H1 (cell line): ENCODE measurements around the gene COL5A2. TPM values are rescaled to one million over a fixed set of nuclear protein-coding genes. Genes with fewer than 3 reads are reported as not detected.

ENCODE experiments used
- CTCF ChIA-PET: fragments of 300-600 bp; sonication (Branson Sonifier 250); formaldehyde crosslinking; loops from one replicate; lab custom pipeline; 2021; ENCODE audit not compliant: partially characterized antibody; lab: Charles Lee
- POLR2A ChIA-PET: fragments of 300-600 bp; sonication (Branson Sonifier 250); formaldehyde crosslinking; loops from one replicate; lab custom pipeline; 2021; ENCODE audit warnings: inconsistent platforms; ENCODE audit not compliant: partially characterized antibody; lab: Charles Lee
- DNase-seq, 2 experiments: peaks; one replicate each; pipeline versions ENCODE4 v3.0.0 to v3.0.0-alpha.2; 2010 to 2022; ENCODE audit warnings: low spot score in 2 of 2, low read depth in 1 of 2, mixed read lengths in 1 of 2
- FAIRE-seq: peaks from 2 replicates; lab custom pipeline; 2011; peaks lifted over from hg19 to GRCh38; lab: Jason Lieb, UNC
- H2AFZ ChIP-seq: 2 replicates; pipeline ENCODE4 v1.8.1; 2012; ENCODE audit warnings: low read length, inconsistent platforms
- H2AK5ac ChIP-seq: 2 replicates; pipeline ENCODE4 v1.6.1; 2013; ENCODE audit warnings: low read depth, low read length
- H2BK120ac ChIP-seq: replicated peaks from 2 replicates; pipeline ENCODE3; 2013; ENCODE audit warnings: low read depth, low read length, inconsistent platforms
- H2BK12ac ChIP-seq: 2 replicates; pipeline ENCODE4 v1.6.1; 2013; ENCODE audit warnings: low read depth, low read length
- H2BK15ac ChIP-seq: 2 replicates; pipeline ENCODE4 v1.6.1; 2013; ENCODE audit warnings: low read length
- H2BK20ac ChIP-seq: 2 replicates; pipeline ENCODE4 v1.6.1; 2013; ENCODE audit warnings: low read length
- H2BK5ac ChIP-seq: 2 replicates; pipeline ENCODE4 v1.6.1; 2013; ENCODE audit warnings: low read depth, low read length
- H3K14ac ChIP-seq: 2 replicates; pipeline ENCODE4 v1.6.1; 2013; ENCODE audit warnings: inconsistent platforms; ENCODE audit not compliant: insufficient read length
- H3K18ac ChIP-seq: 2 replicates; pipeline ENCODE4 v1.6.1; 2013; ENCODE audit warnings: low read length; ENCODE audit errors: extremely low read depth
- H3K23ac ChIP-seq: 2 replicates; pipeline ENCODE4 v1.6.1; 2013; ENCODE audit warnings: inconsistent platforms; ENCODE audit not compliant: insufficient read length
- H3K23me2 ChIP-seq: 2 replicates; pipeline ENCODE4 v1.6.1; 2013; ENCODE audit warnings: low read depth, low read length
- H3K27ac ChIP-seq: 2 replicates; pipeline ENCODE4 v1.6.1; 2011; ENCODE audit warnings: low read depth, low read length, inconsistent platforms
- H3K27me3 ChIP-seq, 4 experiments: replicated peaks in 1 of 4; 1 replicate in 1 of 4; 2 replicates in 3 of 4; pipeline versions ENCODE4 v1.6.1 to v1.8.1; 2011 to 2013; ENCODE audit warnings: low read length in 3 of 4, mild to moderate bottlenecking in 3 of 4, inconsistent platforms in 2 of 4, mixed read lengths in 2 of 4, moderate library complexity in 1 of 4; ENCODE audit not compliant: control insufficient read depth in 3 of 4, insufficient read depth in 3 of 4; ENCODE audit errors: extremely low read depth in 1 of 4
- H3K36me3 ChIP-seq, 4 experiments: 2 replicates each; pipeline versions ENCODE4 v1.6.1 to v1.8.1; 2011 to 2013; ENCODE audit warnings: mild to moderate bottlenecking in 4 of 4, low read length in 3 of 4, moderate library complexity in 2 of 4, control low read depth in 1 of 4, inconsistent platforms in 1 of 4; ENCODE audit not compliant: insufficient read depth in 4 of 4, control insufficient read depth in 2 of 4
- H3K4ac ChIP-seq: replicated peaks from 2 replicates; pipeline ENCODE3; 2013; ENCODE audit warnings: low read length, low read depth, mixed read lengths, inconsistent platforms; ENCODE audit not compliant: insufficient read length
- H3K4me1 ChIP-seq, 4 experiments: replicated peaks in 1 of 4; 1 replicate in 1 of 4; 2 replicates in 3 of 4; pipeline versions ENCODE4 v1.6.1 to v1.8.1; 2011 to 2013; ENCODE audit warnings: low read length in 3 of 4, inconsistent platforms in 2 of 4, mixed read lengths in 1 of 4; ENCODE audit not compliant: insufficient read depth in 4 of 4, control insufficient read depth in 3 of 4
- H3K4me2 ChIP-seq, 2 experiments: 2 replicates each; pipeline versions ENCODE4 v1.6.1 to v1.8.1; 2011 to 2013; ENCODE audit warnings: low read depth in 2 of 2, low read length in 2 of 2, control low read depth in 1 of 2, inconsistent platforms in 1 of 2, mild to moderate bottlenecking in 1 of 2; ENCODE audit not compliant: insufficient read depth in 1 of 2
- H3K4me3 ChIP-seq, 4 experiments: fragments of 200-600, 300-600 bp in 1 of 4; sonication (generic), shearing (Covaris generic), sonication (Bioruptor Twin) in 1 of 4; 2 replicates each; pipeline versions ENCODE4 v1.5.1 to v1.8.1; 2011 to 2016; ENCODE audit warnings: low read length in 4 of 4, low read depth in 3 of 4, control low read depth in 2 of 4, inconsistent platforms in 2 of 4, mild to moderate bottlenecking in 2 of 4, mixed read lengths in 1 of 4, moderate library complexity in 1 of 4; ENCODE audit not compliant: insufficient read depth in 2 of 4; ENCODE audit errors: extremely low read depth in 1 of 4
- H3K56ac ChIP-seq: replicated peaks from 2 replicates; pipeline ENCODE3; 2013; ENCODE audit warnings: low read depth, mild to moderate bottlenecking, mixed read lengths, low read length, inconsistent platforms; ENCODE audit not compliant: insufficient read length
- H3K79me1 ChIP-seq: 2 replicates; pipeline ENCODE4 v1.6.1; 2013; ENCODE audit warnings: low read depth, low read length, control low read depth
- H3K79me2 ChIP-seq, 2 experiments: 2 replicates each; pipeline versions ENCODE4 v1.6.1 to v1.8.1; 2012 to 2013; ENCODE audit warnings: low read length in 2 of 2, mild to moderate bottlenecking in 2 of 2, inconsistent platforms in 1 of 2; ENCODE audit not compliant: insufficient read depth in 2 of 2, control insufficient read depth in 1 of 2
- H3K9ac ChIP-seq, 4 experiments: replicated peaks in 1 of 4; 1 replicate in 1 of 4; 2 replicates in 3 of 4; pipeline versions ENCODE4 v1.6.1 to v1.8.1; 2011 to 2013; ENCODE audit warnings: low read depth in 3 of 4, low read length in 3 of 4, control low read depth in 2 of 4, mild to moderate bottlenecking in 2 of 4, moderate library complexity in 2 of 4, inconsistent platforms in 1 of 4; ENCODE audit errors: extremely low read depth in 1 of 4
- H3K9me3 ChIP-seq, 2 experiments: 2 replicates each; pipeline versions ENCODE4 v1.6.1 to v1.8.1; 2012 to 2013; ENCODE audit warnings: mild to moderate bottlenecking in 2 of 2, moderate library complexity in 2 of 2, control low read depth in 1 of 2, inconsistent platforms in 1 of 2, low read depth in 1 of 2, low read length in 1 of 2, mixed read lengths in 1 of 2; ENCODE audit not compliant: insufficient read depth in 2 of 2
- H4K20me1 ChIP-seq, 2 experiments: replicated peaks in 1 of 2; 2 replicates each; pipeline versions ENCODE3 to v1.8.1; 2011 to 2013; ENCODE audit warnings: inconsistent platforms in 2 of 2, low read length in 2 of 2, mild to moderate bottlenecking in 1 of 2; ENCODE audit not compliant: insufficient read depth in 2 of 2, control insufficient read depth in 1 of 2
- H4K5ac ChIP-seq: 2 replicates; pipeline ENCODE4 v1.6.1; 2013; ENCODE audit warnings: low read length, low read depth, mixed read lengths, inconsistent platforms; ENCODE audit not compliant: insufficient read length
- H4K8ac ChIP-seq: 2 replicates; pipeline ENCODE4 v1.8.0; 2013; ENCODE audit warnings: mild to moderate bottlenecking, moderate library complexity, low read length, inconsistent platforms; ENCODE audit not compliant: insufficient read depth; ENCODE audit errors: extremely low read depth
- H4K91ac ChIP-seq: replicated peaks from 2 replicates; pipeline ENCODE3; 2013; ENCODE audit warnings: low read length, mixed read lengths, inconsistent platforms; ENCODE audit not compliant: insufficient read length
- EZH2 ChIP-seq: fragments of 200-600 bp; sonication (generic); IDR thresholded peaks from 2 replicates; pipeline ENCODE4 v1.7.1; 2012; ENCODE audit warnings: low read depth, mild to moderate bottlenecking, moderate library complexity, low read length, inconsistent platforms; ENCODE audit not compliant: severe bottlenecking
- FOSL1 ChIP-seq: IDR thresholded peaks from 2 replicates; pipeline ENCODE4 v1.6.1; 2011; ENCODE audit warnings: mild to moderate bottlenecking, low read depth, low read length, moderate library complexity; ENCODE audit not compliant: insufficient read depth
- MAFK ChIP-seq: IDR thresholded peaks from 2 replicates; pipeline ENCODE4 v1.6.1; 2012; ENCODE audit warnings: low read depth, mild to moderate bottlenecking, improper control_type of control experiment, low read length
- RAD21 ChIP-seq, 2 experiments: IDR thresholded peaks in 1 of 2; conservative IDR thresholded peaks in 1 of 2; 2 replicates each; pipeline ENCODE4 v1.6.1; 2011; ENCODE audit warnings: low read depth in 2 of 2, low read length in 2 of 2, improper control_type of control experiment in 1 of 2, inconsistent platforms in 1 of 2, mild to moderate bottlenecking in 1 of 2, moderate library complexity in 1 of 2
- TCF12 ChIP-seq: IDR thresholded peaks from 2 replicates; pipeline ENCODE4 v1.6.1; 2011; ENCODE audit warnings: low read depth, mild to moderate bottlenecking, low read length
- WGBS, 2 experiments: shearing (Covaris generic) in 1 of 2; methylation state at CpG; one replicate each; pipeline versions ENCODE4 v1.1.6 to v1.1.7; 2013 to 2015; ENCODE audit warnings: low lambda C conversion rate in 2 of 2, mixed read lengths in 2 of 2, inconsistent platforms in 1 of 2, low coverage in 1 of 2, missing lambda C conversion rate in 1 of 2; ENCODE audit not compliant: insufficient replicate concordance in 2 of 2, insufficient coverage in 1 of 2, insufficient read length in 1 of 2; ENCODE audit errors: extremely low coverage in 1 of 2, missing lambda C conversion rate in 1 of 2; 5-methylcytosine and 5-hydroxymethylcytosine counted together
- polyA plus RNA-seq, 7 experiments: library from polyadenylated mRNA; depleted of rRNA in 3 of 7; stranded (reverse) in 5 of 7; unstranded in 2 of 7; fragments of >200 nt in 5 of 7; fragments of 200-250 nt in 2 of 7; gene quantifications; 1 replicate in 5 of 7; 2 replicates in 1 of 7; 4 replicates in 1 of 7; pipeline versions ENCODE4 v1.2.1 to v1.2.3, GENCODE V29; 2011 to 2013; ENCODE audit warnings: missing spikeins in 2 of 7, mixed read lengths in 2 of 7
- total RNA-seq: library from RNA; stranded (reverse); fragmentation: NEBNext Ultra II Directional; extraction: Animal tissue kit (Norgen Biotek cat#: 25700); gene quantifications from 2 replicates; pipeline ENCODE4 v1.2.1, GENCODE V29; 2021

COL5A2 gene
- total and polyA plus RNA-seq, 2 of the 8 experiments (the other 6 are each of a cell fraction or from before 2014, with no cell fraction given): 4.7 to 24.2 TPM

GRCh38 chr2:189056200-189057106 lies 123.1 kb downstream of the COL5A2 start:
- 90% methylated on average over 4 of the region's 4 CpGs; no CpG with 5 or more reads in 1 of the 2 experiments for WGBS, 2 experiments
- DNase-seq: no peak
- CTCF ChIA-PET: interaction anchor here (0.5 to 0.6 kb wide), 2 partner anchors 104 to 528 kb away, joined by 3 read pairs; no protein-coding TSS in a partner anchor

More at GRCh38 chr2:189056200-189057106, 123.1 kb downstream of the COL5A2 start:
- Histone ChIP-seq H3K36me3 (no peaks in the 10 kb centered on the region), H2BK20ac (no peak overlapping the region), H2BK12ac (no peak overlapping the region), H3K14ac (no peak overlapping the region), H3K4ac (no peak overlapping the region), H3K4me2 (no peak overlapping the region), H3K9ac (no peak overlapping the region), H2BK120ac (no peak overlapping the region), H4K5ac (no peak overlapping the region), H3K4me3 (no peak overlapping the region), H4K20me1 (no peaks in the 10 kb centered on the region), H4K8ac (no peak overlapping the region), H3K27ac (no peak overlapping the region), H3K9me3 (no peaks in the 10 kb centered on the region), H3K56ac (no peak overlapping the region), H3K79me1 (no peaks in the 10 kb centered on the region), H3K23ac (no peak overlapping the region), H2BK15ac (no peak overlapping the region), H3K27me3 (no peaks in the 10 kb centered on the region), H2BK5ac (no peak overlapping the region), H4K91ac (no peak overlapping the region), H3K79me2 (no peaks in the 10 kb centered on the region), H3K18ac (no peak overlapping the region), H2AFZ (no peak overlapping the region), H3K23me2 (no peaks in the 10 kb centered on the region), H2AK5ac (no peak overlapping the region), H3K4me1 (no peaks in the 10 kb centered on the region)
- TF ChIP-seq MAFK (no peak), RAD21 (IDR thresholded peaks at IDR 0.05 in 1 of 2, conservative IDR thresholded peaks at IDR 0.05 in 1 of 2; ENCODE audit: low read depth in 2 of 2, low read length in 2 of 2) (no peak), EZH2 (no peak), FOSL1 (no peak), TCF12 (no peak)
- POLR2A ChIA-PET: no interaction called here
- no peak for FAIRE-seq
